WTC11 (cell line): ENCODE measurements around the gene EPS8L2. TPM values are rescaled to one million over a fixed set of nuclear protein-coding genes. Genes with fewer than 3 reads are reported as not detected.

Experiments
- ATAC-seq: fragments of 200-7000 bp; cut with Tn5 transposase; 2 replicates; pipeline ENCODE4 v1.10.0; 2021; ENCODE audit warnings: mild to moderate bottlenecking, moderate library complexity
- CTCF ChIA-PET: fragments of 300-600 bp; sonication (Branson Sonifier 250); formaldehyde crosslinking; loops from one replicate; lab custom pipeline; 2021; ENCODE audit warnings: antibody characterized with exemption; lab: Charles Lee
- POLR2A ChIA-PET: fragments of 350-600 bp; sonication (Branson Sonifier 250); formaldehyde crosslinking; loops from one replicate; lab custom pipeline; 2021; ENCODE audit warnings: antibody characterized with exemption; lab: Charles Lee
- DNase-seq: peaks from one replicate; pipeline ENCODE4 v3.0.0; 2021; ENCODE audit warnings: low spot score
- H3K27ac Mint-ChIP-seq: 2 replicates; pipeline ENCODE4 v1.8.0; 2021; ENCODE audit warnings: mixed read lengths
- H3K27me3 Mint-ChIP-seq: 2 replicates; pipeline ENCODE4 v1.8.0; 2021; ENCODE audit warnings: low read depth, mild to moderate bottlenecking, moderate library complexity, mixed read lengths
- H3K36me3 Mint-ChIP-seq: 2 replicates; pipeline ENCODE4 v1.8.0; 2021; ENCODE audit warnings: mixed read lengths
- H3K4me1 Mint-ChIP-seq: 2 replicates; pipeline ENCODE4 v1.8.0; 2022; ENCODE audit warnings: mixed read lengths
- H3K4me3 Mint-ChIP-seq: 2 replicates; pipeline ENCODE4 v1.8.0; 2021; ENCODE audit warnings: mild to moderate bottlenecking, moderate library complexity, mixed read lengths
- H3K9me3 Mint-ChIP-seq: 2 replicates; pipeline ENCODE4 v1.8.0; 2021; ENCODE audit warnings: mixed read lengths
- ATF2 ChIP-seq: sonication (generic); formaldehyde crosslinking; IDR thresholded peaks from 2 replicates; pipeline ENCODE4 v1.8.1; 2022; ENCODE audit warnings: low read depth, missing genetic modification reagents, borderline replicate concordance
- ATF6 ChIP-seq: sonication (generic); formaldehyde crosslinking; IDR thresholded peaks from 2 replicates; pipeline ENCODE4 v1.8.1; 2023; ENCODE audit warnings: mild to moderate bottlenecking, missing genetic modification reagents
- CBFB ChIP-seq: sonication (generic); formaldehyde crosslinking; IDR thresholded peaks from 2 replicates; pipeline ENCODE4 v1.8.1; 2022; ENCODE audit warnings: mild to moderate bottlenecking, low read depth, missing genetic modification reagents
- CREM ChIP-seq: sonication (generic); formaldehyde crosslinking; IDR thresholded peaks from 2 replicates; pipeline ENCODE4 v1.8.1; 2022; ENCODE audit warnings: mild to moderate bottlenecking, missing genetic modification reagents, moderate library complexity
- E2F4 ChIP-seq: sonication (generic); formaldehyde crosslinking; IDR thresholded peaks from 2 replicates; pipeline ENCODE4 v1.8.1; 2022; ENCODE audit warnings: low read depth, mild to moderate bottlenecking, moderate library complexity, missing genetic modification reagents, borderline replicate concordance
- GRHL2 ChIP-seq: fragments of 250-450 bp; sonication (Bioruptor Pico); IDR thresholded peaks from 2 replicates; pipeline ENCODE4 v1.8.0; 2022; ENCODE audit warnings: mild to moderate bottlenecking, moderate library complexity; ENCODE audit not compliant: insufficient replicate concordance, severe bottlenecking
- HMGA2 ChIP-seq: fragments of 250-450 bp; sonication (Bioruptor Pico); IDR thresholded peaks from 2 replicates; pipeline ENCODE4 v1.4.0; 2021; ENCODE audit warnings: mild to moderate bottlenecking, moderate library complexity
- IRF2 ChIP-seq: sonication (generic); formaldehyde crosslinking; IDR thresholded peaks from 2 replicates; pipeline ENCODE4 v1.8.0; 2022; ENCODE audit warnings: low read depth, missing genetic modification reagents, borderline replicate concordance
- JAZF1 ChIP-seq: fragments of 250-450 bp; sonication (Bioruptor Pico); IDR thresholded peaks from 2 replicates; pipeline ENCODE4 v1.9.0; 2021; ENCODE audit warnings: moderate library complexity, mild to moderate bottlenecking, inconsistent platforms
- MYBL2 ChIP-seq: sonication (generic); formaldehyde crosslinking; IDR thresholded peaks from 2 replicates; pipeline ENCODE4 v1.8.1; 2023; ENCODE audit warnings: mild to moderate bottlenecking, moderate library complexity, missing genetic modification reagents
- NFE2L1 ChIP-seq: sonication (generic); formaldehyde crosslinking; IDR thresholded peaks from 2 replicates; pipeline ENCODE4 v1.8.1; 2023; ENCODE audit warnings: missing genetic modification reagents
- PREB ChIP-seq: sonication (generic); formaldehyde crosslinking; IDR thresholded peaks from 2 replicates; pipeline ENCODE4 v1.8.1; 2022; ENCODE audit warnings: mild to moderate bottlenecking, missing genetic modification reagents, moderate library complexity, borderline replicate concordance
- SP1 ChIP-seq: sonication (generic); formaldehyde crosslinking; conservative IDR thresholded peaks from 2 replicates; pipeline ENCODE4 v1.8.1; 2022; ENCODE audit warnings: missing genetic modification reagents
- TCF7 ChIP-seq: sonication (generic); formaldehyde crosslinking; IDR thresholded peaks from 2 replicates; pipeline ENCODE4 v1.8.0; 2022; ENCODE audit warnings: mild to moderate bottlenecking, low read depth, missing genetic modification reagents, moderate library complexity
- ZBTB21 ChIP-seq: sonication (generic); formaldehyde crosslinking; IDR thresholded peaks from 2 replicates; pipeline ENCODE4 v1.8.1; 2023; ENCODE audit warnings: mild to moderate bottlenecking, missing genetic modification reagents, borderline replicate concordance
- ZNF232 ChIP-seq: sonication (generic); formaldehyde crosslinking; IDR thresholded peaks from 2 replicates; pipeline ENCODE4 v1.8.0; 2022; ENCODE audit warnings: mild to moderate bottlenecking, missing genetic modification reagents
- total RNA-seq: library from RNA; stranded (reverse); gene quantifications from 3 replicates; pipeline ENCODE4 v1.2.3, GENCODE V29; 2021
- TF ChIP-seq, protein P1 (sequence below): fragments of 250-450 bp; sonication (Bioruptor Pico); IDR thresholded peaks from 2 replicates; pipeline ENCODE4 v1.9.0; 2021; ENCODE audit warnings: moderate library complexity, mild to moderate bottlenecking, inconsistent platforms, borderline replicate concordance
- TF ChIP-seq, protein P2 (sequence below): sonication (generic); formaldehyde crosslinking; IDR thresholded peaks from 2 replicates; pipeline ENCODE4 v1.8.0; 2022; ENCODE audit warnings: mild to moderate bottlenecking, missing genetic modification reagents
- TF ChIP-seq, protein P3 (sequence below): sonication (generic); formaldehyde crosslinking; IDR thresholded peaks from 2 replicates; pipeline ENCODE4 v1.8.1; 2023; ENCODE audit warnings: mild to moderate bottlenecking, missing genetic modification reagents, borderline replicate concordance

The EPS8L2 gene
- total RNA-seq, 1 experiment from 2014 or later = 51.6 TPM

- ATAC-seq (no peak), DNase-seq (peak; percentile 10)
- Mint-ChIP-seq H3K27me3 (no peaks in the 10 kb centered on the region), H3K4me3 (no peak overlapping the region), H3K36me3 (peaks cover 19% of the 10 kb centered on the region), H3K9me3 (no peaks in the 10 kb centered on the region), H3K4me1 (peaks cover 5% of the 10 kb centered on the region), H3K27ac (peak overlapping the region; percentile 57; the same call in 1 of the 2 replicates)
- ChIA-PET CTCF (interaction anchor here (0.5 kb wide), 1 partner anchor 1407 kb away, joined by 3 read pairs; no protein-coding TSS in a partner anchor), POLR2A (no interaction called here)
- TF ChIP-seq PREB (no peak), ATF6 (CRISPR knock-in tag) (no peak), ZBTB21 (CRISPR knock-in tag) (no peak), TCF7 (CRISPR knock-in tag) (no peak), JAZF1 (CRISPR knock-in tag) (no peak), MYBL2 (CRISPR knock-in tag) (no peak), IRF2 (no peak), NFE2L1 (no peak), HMGA2 (CRISPR knock-in tag) (no peak), CREM (CRISPR knock-in tag) (no peak), ATF2 (no peak), ZNF232 (CRISPR knock-in tag) (no peak), GRHL2 (CRISPR knock-in tag) (no peak), E2F4 (CRISPR knock-in tag) (no peak), SP1 (CRISPR knock-in tag) (no peak), CBFB (CRISPR knock-in tag) (no peak)
- TF ChIP-seq, protein P1, sequence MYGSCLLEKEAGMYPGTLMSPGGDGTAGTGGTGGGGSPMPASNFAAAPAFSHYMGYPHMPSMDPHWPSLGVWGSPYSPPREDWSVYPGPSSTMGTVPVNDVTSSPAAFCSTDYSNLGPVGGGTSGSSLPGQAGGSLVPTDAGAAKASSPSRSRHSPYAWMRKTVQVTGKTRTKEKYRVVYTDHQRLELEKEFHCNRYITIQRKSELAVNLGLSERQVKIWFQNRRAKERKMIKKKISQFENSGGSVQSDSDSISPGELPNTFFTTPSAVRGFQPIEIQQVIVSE = no peak
- TF ChIP-seq, protein P2, sequence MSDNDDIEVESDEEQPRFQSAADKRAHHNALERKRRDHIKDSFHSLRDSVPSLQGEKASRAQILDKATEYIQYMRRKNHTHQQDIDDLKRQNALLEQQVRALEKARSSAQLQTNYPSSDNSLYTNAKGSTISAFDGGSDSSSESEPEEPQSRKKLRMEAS = no peak
- TF ChIP-seq, protein P3, sequence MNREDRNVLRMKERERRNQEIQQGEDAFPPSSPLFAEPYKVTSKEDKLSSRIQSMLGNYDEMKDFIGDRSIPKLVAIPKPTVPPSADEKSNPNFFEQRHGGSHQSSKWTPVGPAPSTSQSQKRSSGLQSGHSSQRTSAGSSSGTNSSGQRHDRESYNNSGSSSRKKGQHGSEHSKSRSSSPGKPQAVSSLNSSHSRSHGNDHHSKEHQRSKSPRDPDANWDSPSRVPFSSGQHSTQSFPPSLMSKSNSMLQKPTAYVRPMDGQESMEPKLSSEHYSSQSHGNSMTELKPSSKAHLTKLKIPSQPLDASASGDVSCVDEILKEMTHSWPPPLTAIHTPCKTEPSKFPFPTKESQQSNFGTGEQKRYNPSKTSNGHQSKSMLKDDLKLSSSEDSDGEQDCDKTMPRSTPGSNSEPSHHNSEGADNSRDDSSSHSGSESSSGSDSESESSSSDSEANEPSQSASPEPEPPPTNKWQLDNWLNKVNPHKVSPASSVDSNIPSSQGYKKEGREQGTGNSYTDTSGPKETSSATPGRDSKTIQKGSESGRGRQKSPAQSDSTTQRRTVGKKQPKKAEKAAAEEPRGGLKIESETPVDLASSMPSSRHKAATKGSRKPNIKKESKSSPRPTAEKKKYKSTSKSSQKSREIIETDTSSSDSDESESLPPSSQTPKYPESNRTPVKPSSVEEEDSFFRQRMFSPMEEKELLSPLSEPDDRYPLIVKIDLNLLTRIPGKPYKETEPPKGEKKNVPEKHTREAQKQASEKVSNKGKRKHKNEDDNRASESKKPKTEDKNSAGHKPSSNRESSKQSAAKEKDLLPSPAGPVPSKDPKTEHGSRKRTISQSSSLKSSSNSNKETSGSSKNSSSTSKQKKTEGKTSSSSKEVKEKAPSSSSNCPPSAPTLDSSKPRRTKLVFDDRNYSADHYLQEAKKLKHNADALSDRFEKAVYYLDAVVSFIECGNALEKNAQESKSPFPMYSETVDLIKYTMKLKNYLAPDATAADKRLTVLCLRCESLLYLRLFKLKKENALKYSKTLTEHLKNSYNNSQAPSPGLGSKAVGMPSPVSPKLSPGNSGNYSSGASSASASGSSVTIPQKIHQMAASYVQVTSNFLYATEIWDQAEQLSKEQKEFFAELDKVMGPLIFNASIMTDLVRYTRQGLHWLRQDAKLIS (CRISPR knock-in tag) = no peak
Measured at GRCh38 chr11:770642-771616, 64.9 kb downstream of the EPS8L2 start.
